Body of pancreas (tissue), 4 donors: ENCODE data around the gene LRIG2. TPM values are rescaled to one million over a fixed set of nuclear protein-coding genes. Genes with fewer than 3 reads are reported as not detected.

Experiments
- ATAC-seq: fragments of 150-250 bp; one replicate; pipeline ENCODE4 v1.9.1; 2016
- DNase-seq, 4 donors: peaks; one replicate each; pipeline ENCODE4 v3.0.0-alpha.2; 2019
- H3K27ac ChIP-seq, 4 donors: fragments of 200-600 bp; sonication (generic); 1 replicate in 3 of 4; 2 replicates in 1 of 4; pipeline versions ENCODE4 v1.5.1 to v1.6.1; 2016 to 2019; ENCODE audit warnings: mild to moderate bottlenecking in 1 of 4, mixed read lengths in 1 of 4, moderate library complexity in 1 of 4
- H3K27me3 ChIP-seq, 2 donors: fragments of 200-600 bp; sonication (generic); one replicate each; pipeline ENCODE4 v1.6.0; 2016; ENCODE audit warnings: mild to moderate bottlenecking in 1 of 2
- H3K36me3 ChIP-seq, 2 donors: fragments of 200-600 bp; sonication (generic); replicated peaks in 1 of 2; 2 replicates each; pipeline ENCODE4 v1.5.1; 2016; ENCODE audit warnings: low read depth in 2 of 2; ENCODE audit not compliant: insufficient read depth in 1 of 2
- H3K4me1 ChIP-seq: fragments of 200-600 bp; sonication (generic); one replicate; pipeline ENCODE4 v1.6.0; 2016
- H3K4me3 ChIP-seq, 2 donors: fragments of 200-600 bp; sonication (generic); 1 replicate in 1 of 2; 2 replicates in 1 of 2; pipeline ENCODE4 v1.5.1; 2016 to 2019
- H3K9me3 ChIP-seq, 3 donors: fragments of 200-600 bp; sonication (generic); 1 replicate in 2 of 3; 2 replicates in 1 of 3; pipeline ENCODE4 v1.5.1; 2016
- CTCF ChIP-seq, 7 experiments: fragments of 450-650 bp in 4 of 7; fragments of 200-600 bp in 3 of 7; sonication (generic) in 3 of 7; IDR thresholded peaks; one replicate each; pipeline ENCODE4 v1.5.1; 2016 to 2019; ENCODE audit warnings: antibody characterized with exemption in 7 of 7
- POLR2A ChIP-seq, 3 donors: fragments of 450-650 bp; IDR thresholded peaks; one replicate each; pipeline ENCODE4 v1.6.1; 2016; ENCODE audit warnings: antibody characterized with exemption in 3 of 3, mild to moderate bottlenecking in 2 of 3
- WGBS, 2 donors: methylation state at CpG; one replicate each; pipeline ENCODE4 v1.1.5; 2017; 5-methylcytosine and 5-hydroxymethylcytosine counted together
- intact Hi-C: fragments of 100-400 bp; cut with DNase I; formaldehyde crosslinking; loops from one replicate; pipeline ENCODE4 v1.15.1; 2023
- total RNA-seq, 2 donors: library from RNA; depleted of rRNA; stranded (reverse); fragments of >200 nt; gene quantifications; one replicate each; pipeline ENCODE4 v1.1.0, GENCODE V29; 2016

The LRIG2 gene
- total RNA-seq, 2 donors from 2014 or later, result 8.6 to 9.9 TPM

- intact Hi-C loops, result no loop called here
- Histone ChIP-seq H3K27ac (no peak overlapping the region), H3K27me3 (no peaks in the 10 kb centered on the region), H3K9me3 (no peaks in the 10 kb centered on the region), H3K4me3 (no peak overlapping the region), H3K36me3 (no peaks in the 10 kb centered on the region), H3K4me1 (peaks cover 28% of the 10 kb centered on the region)
- TF ChIP-seq POLR2A (IDR thresholded peaks at IDR 0.05), result no peak
- TF ChIP-seq CTCF (IDR thresholded peaks at IDR 0.05), result no peak
- DNase-seq (no peak), ATAC-seq (no peak)
Measured at GRCh38 chr1:113138778-113139177, 65.8 kb downstream of the LRIG2 start.

GRCh38 chr1:113140176-113140575 lies 67.2 kb downstream of the LRIG2 start:
- no peaks in the 10 kb centered on the region for H3K9me3 ChIP-seq
- H3K27me3 ChIP-seq, result no peaks in the 10 kb centered on the region
- 91 to 100% methylated on average over 1 of the region's 1 CpG for WGBS, 2 donors
- TF ChIP-seq CTCF (IDR thresholded peaks at IDR 0.05) (no peak), POLR2A (IDR thresholded peaks at IDR 0.05) (no peak)
- no peak overlapping the region for H3K27ac ChIP-seq
- no peak for ATAC-seq
- no peak overlapping the region for H3K4me3 ChIP-seq
- no peak for DNase-seq
- H3K36me3 ChIP-seq, result no peaks in the 10 kb centered on the region
- intact Hi-C loops, result loop anchor here (5.0 to 10.0 kb wide), 2 partner anchors 245 to 537 kb away; no protein-coding TSS in a partner anchor
- H3K4me1 ChIP-seq, result peaks cover 28% of the 10 kb centered on the region

- WGBS, 2 donors, result 26 to 28% methylated on average over 13 of the region's 13 CpGs
- peak; percentile 73 to 81 (median 74) for DNase-seq
Measured at GRCh38 chr1:113140588-113141446, 67.8 kb downstream of the LRIG2 start.

GRCh38 chr1:113141650-113142473 lies 68.9 kb downstream of the LRIG2 start:
- ATAC-seq (no peak), DNase-seq (no peak)
- Histone ChIP-seq H3K4me3 (no peak overlapping the region), H3K27ac (no peak overlapping the region), H3K27me3 (no peaks in the 10 kb centered on the region), H3K9me3 (no peaks in the 10 kb centered on the region), H3K36me3 (no peaks in the 10 kb centered on the region), H3K4me1 (peaks cover 21% of the 10 kb centered on the region)
- 83 to 86% methylated on average over 4 of the region's 4 CpGs for WGBS, 2 donors
- TF ChIP-seq CTCF (IDR thresholded peaks at IDR 0.05) (no peak), POLR2A (IDR thresholded peaks at IDR 0.05) (no peak)
- intact Hi-C loops, result loop anchor here (5.0 to 10.0 kb wide), 2 partner anchors 243 to 535 kb away; no protein-coding TSS in a partner anchor

More at GRCh38 chr1:113140588-113141446, 67.8 kb downstream of the LRIG2 start:
- TF ChIP-seq POLR2A (IDR thresholded peaks at IDR 0.05) (no peak), CTCF (IDR thresholded peaks at IDR 0.05) (peak; percentile 68 to 93 (median 88))
- Histone ChIP-seq H3K27ac (peak overlapping the region in 3 of 4 donors; percentile 20 to 59 (median 53)), H3K27me3 (no peaks in the 10 kb centered on the region), H3K4me1 (peaks cover 22% of the 10 kb centered on the region), H3K36me3 (no peaks in the 10 kb centered on the region), H3K4me3 (no peak overlapping the region), H3K9me3 (no peaks in the 10 kb centered on the region)
- intact Hi-C loops, result loop anchor here (5.0 to 10.0 kb wide), 2 partner anchors 244 to 536 kb away; no protein-coding TSS in a partner anchor
- peak; percentile 90 for ATAC-seq
